B cell (primary cell): Measurements from ENCODE around the gene OIT3. TPM values are rescaled to one million over a fixed set of nuclear protein-coding genes. Genes with fewer than 3 reads are reported as not detected.

Experiments
- ATAC-seq: fragments of 200-7000 bp; cut with Tn5 transposase; one replicate; pipeline ENCODE4 v1.10.0; 2021; ENCODE audit warnings: low read depth, mild to moderate bottlenecking, moderate number of reproducible peaks, moderate library complexity
- CTCF ChIA-PET: fragments of 350-600 bp; sonication (Branson Sonifier 250); formaldehyde crosslinking; loops from one replicate; lab custom pipeline; 2021; ENCODE audit warnings: antibody characterized with exemption, inconsistent platforms; lab: Charles Lee
- POLR2A ChIA-PET: fragments of 350-600 bp; sonication (Branson Sonifier 250); formaldehyde crosslinking; loops from one replicate; lab custom pipeline; 2021; ENCODE audit warnings: antibody characterized with exemption; lab: Charles Lee
- DNase-seq: peaks from one replicate; pipeline ENCODE4 v3.0.0; 2013
- H2AFZ ChIP-seq: 2 replicates; pipeline ENCODE4 v1.6.1; 2012; ENCODE audit warnings: mild to moderate bottlenecking, low read depth, low read length; ENCODE audit not compliant: insufficient read depth, poor library complexity, severe bottlenecking
- H3K27ac ChIP-seq, 2 donors: 1 replicate in 1 of 2; 2 replicates in 1 of 2; pipeline ENCODE4 v1.5.1; 2012 to 2013; ENCODE audit warnings: low read length in 2 of 2, mild to moderate bottlenecking in 2 of 2, moderate library complexity in 1 of 2
- H3K27me3 ChIP-seq, 4 experiments: fragments of 200-600 bp in 1 of 4; sonication (generic) in 1 of 4; replicated peaks in 1 of 4; 1 replicate in 2 of 4; 2 replicates in 2 of 4; pipeline versions ENCODE4 v1.6.1 to v1.7.0; 2013 to 2016; ENCODE audit warnings: low read length in 3 of 4, mild to moderate bottlenecking in 2 of 4, mixed read lengths in 1 of 4, moderate library complexity in 1 of 4; ENCODE audit not compliant: insufficient read depth in 4 of 4, control insufficient read depth in 3 of 4; ENCODE audit errors: control extremely low read depth in 1 of 4
- H3K36me3 ChIP-seq, 2 experiments: replicated peaks in 1 of 2; 1 replicate in 1 of 2; 2 replicates in 1 of 2; pipeline versions ENCODE4 v1.6.1 to v1.7.1; 2013; ENCODE audit warnings: low read length in 1 of 2; ENCODE audit not compliant: insufficient read depth in 2 of 2, control insufficient read depth in 1 of 2; ENCODE audit errors: control extremely low read depth in 1 of 2, extremely low read depth in 1 of 2
- H3K4me1 ChIP-seq, 2 donors: fragments of 200-600 bp in 1 of 2; sonication (generic) in 1 of 2; 1 replicate in 1 of 2; 2 replicates in 1 of 2; pipeline versions ENCODE4 v1.5.1 to v1.6.1; 2013 to 2017; ENCODE audit warnings: low read length in 2 of 2; ENCODE audit not compliant: control insufficient read depth in 2 of 2, insufficient read depth in 2 of 2
- H3K4me2 ChIP-seq: replicated peaks from 2 replicates; pipeline ENCODE3; 2012; ENCODE audit warnings: mild to moderate bottlenecking, low read depth, low read length; ENCODE audit not compliant: poor library complexity, severe bottlenecking
- H3K4me3 ChIP-seq, 5 experiments: fragments of 200-600 bp in 1 of 5; sonication (generic) in 1 of 5; 1 replicate in 3 of 5; 2 replicates in 2 of 5; pipeline versions ENCODE4 v1.5.1 to v1.7.0; 2011 to 2016; ENCODE audit warnings: low read length in 4 of 5, mild to moderate bottlenecking in 4 of 5, low read depth in 2 of 5, control low read depth in 1 of 5, moderate library complexity in 1 of 5; ENCODE audit not compliant: insufficient read depth in 1 of 5; ENCODE audit errors: control extremely low read depth in 1 of 5, extremely low read depth in 1 of 5
- H3K79me2 ChIP-seq: fragments of 200-600 bp; sonication (generic); one replicate; pipeline ENCODE4 v1.6.0; 2016; ENCODE audit warnings: low read length; ENCODE audit not compliant: control insufficient read depth, insufficient read depth
- H3K9ac ChIP-seq: fragments of 200-600 bp; sonication (generic); 2 replicates; pipeline ENCODE4 v1.6.1; 2017; ENCODE audit warnings: mild to moderate bottlenecking, low read length, moderate library complexity
- H3K9me3 ChIP-seq, 3 donors: one replicate each; pipeline versions ENCODE4 v1.6.1 to v1.7.1; 2013; ENCODE audit warnings: low read length in 2 of 3; ENCODE audit not compliant: control insufficient read depth in 2 of 3, insufficient read depth in 1 of 3; ENCODE audit errors: control extremely low read depth in 1 of 3
- H4K20me1 ChIP-seq: 2 replicates; pipeline ENCODE4 v1.6.0; 2012; ENCODE audit warnings: mild to moderate bottlenecking, low read length; ENCODE audit not compliant: insufficient read depth, control insufficient read depth, poor library complexity, severe bottlenecking
- H3K27ac Mint-ChIP-seq: one replicate; pipeline ENCODE4 v1.8.0; 2021; ENCODE audit warnings: mixed read lengths
- H3K27me3 Mint-ChIP-seq: one replicate; pipeline ENCODE4 v1.8.0; 2021; ENCODE audit warnings: mixed read lengths
- H3K4me1 Mint-ChIP-seq: one replicate; pipeline ENCODE4 v1.8.0; 2021; ENCODE audit warnings: mixed read lengths
- H3K4me3 Mint-ChIP-seq: one replicate; pipeline ENCODE4 v1.8.0; 2021; ENCODE audit warnings: mixed read lengths
- H3K9me3 Mint-ChIP-seq: one replicate; pipeline ENCODE4 v1.8.0; 2022; ENCODE audit warnings: mixed read lengths; ENCODE audit not compliant: insufficient read depth
- CTCF ChIP-seq: fragments of 200-600 bp; IDR thresholded peaks from one replicate; pipeline ENCODE4 v1.8.0; 2022; ENCODE audit warnings: antibody characterized with exemption, mild to moderate bottlenecking
- EZH2 ChIP-seq: IDR thresholded peaks from 2 replicates; pipeline ENCODE4 v1.6.1; 2012; ENCODE audit warnings: borderline replicate concordance, low read depth, mild to moderate bottlenecking, moderate library complexity, low read length; ENCODE audit not compliant: insufficient read depth, poor library complexity, severe bottlenecking
- WGBS: methylation state at CpG from one replicate; pipeline ENCODE4 v1.1.5; 2013; ENCODE audit warnings: missing lambda C conversion rate; ENCODE audit not compliant: insufficient coverage; 5-methylcytosine and 5-hydroxymethylcytosine counted together
- intact Hi-C: fragments of 100-400 bp; cut with micrococcal nuclease; formaldehyde crosslinking; loops from one replicate; pipeline ENCODE4 v1.10.0; 2022
- polyA plus RNA-seq: library from polyadenylated mRNA; depleted of rRNA; stranded (reverse); fragments of >200 nt; gene quantifications from 2 replicates; pipeline ENCODE4 v1.2.3, GENCODE V29; 2012
- total RNA-seq, 2 donors: library from RNA; stranded (reverse); fragments of 120-200 nt in 1 of 2; gene quantifications; 1 replicate in 1 of 2; 2 replicates in 1 of 2; pipeline versions ENCODE4 v1.2.3 to v1.2.4, GENCODE V29; 2013 to 2022

OIT3 gene
- total and polyA plus RNA-seq, 2 donors (not counting 1 experiment from before 2014, with no cell fraction given) = 0.04 TPM; not detected in 1

GRCh38 chr10:72847681-72848080 lies 45.9 kb upstream of the OIT3 start:
- no peaks in the 10 kb centered on the region for H3K4me1 ChIP-seq
- H3K4me3 ChIP-seq = no peak overlapping the region
- intact Hi-C loops = no loop called here
- H3K9ac ChIP-seq = no peak overlapping the region
- DNase-seq (no peak), ATAC-seq (no peak)
- no peak overlapping the region for H2AFZ ChIP-seq
- Mint-ChIP-seq H3K27ac (no peak overlapping the region), H3K27me3 (no peaks in the 10 kb centered on the region), H3K4me3 (no peak overlapping the region), H3K9me3 (no peaks in the 10 kb centered on the region), H3K4me1 (no peaks in the 10 kb centered on the region)
- H3K9me3 ChIP-seq = peaks cover 2 to 6% (median 3%) of the 10 kb centered on the region in 3 donors
- no peak overlapping the region for H3K4me2 ChIP-seq
- TF ChIP-seq CTCF (no peak), EZH2 (no peak)
- ChIA-PET CTCF (no interaction called here), POLR2A (no interaction called here)
- no peaks in the 10 kb centered on the region for H3K27me3 ChIP-seq
- no peaks in the 10 kb centered on the region for H3K79me2 ChIP-seq
- H3K36me3 ChIP-seq = no peaks in the 10 kb centered on the region
- no peaks in the 10 kb centered on the region for H4K20me1 ChIP-seq
- WGBS = 100% methylated on average over 1 of the region's 2 CpGs
- no peak overlapping the region for H3K27ac ChIP-seq

DNA sequence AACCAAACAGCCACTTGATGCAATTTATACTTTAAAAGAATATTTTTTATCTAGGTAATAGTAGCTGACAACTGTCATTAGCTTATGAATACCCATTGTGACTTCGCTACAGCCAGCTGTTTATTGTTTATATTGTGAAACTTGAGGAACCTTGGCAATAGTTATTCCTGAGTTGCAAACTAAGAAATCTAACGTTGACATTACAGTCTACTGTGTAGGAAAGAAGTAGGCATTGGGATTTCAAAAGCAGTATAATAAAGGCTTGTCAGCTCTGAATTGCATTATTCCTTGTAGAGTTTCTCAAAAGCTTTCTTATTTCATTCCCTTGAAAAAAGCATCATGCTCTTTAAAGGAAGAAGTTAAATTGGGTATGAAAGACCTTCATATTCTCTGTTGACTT lies 42.7 kb upstream of the OIT3 start:
- no peak overlapping the region for H3K4me3 Mint-ChIP-seq
- intact Hi-C loops = no loop called here
- Histone ChIP-seq H3K27ac (no peak overlapping the region), H3K4me1 (no peaks in the 10 kb centered on the region), H3K4me2 (no peak overlapping the region), H3K4me3 (no peak overlapping the region), H3K9ac (no peak overlapping the region), H3K79me2 (no peaks in the 10 kb centered on the region), H3K27me3 (no peaks in the 10 kb centered on the region), H2AFZ (no peak overlapping the region), H4K20me1 (no peaks in the 10 kb centered on the region), H3K9me3 (peaks cover 2 to 6% (median 3%) of the 10 kb centered on the region in 3 donors), H3K36me3 (no peaks in the 10 kb centered on the region)
- WGBS = 100% methylated on average over 2 of the region's 2 CpGs
- H3K9me3 Mint-ChIP-seq = no peaks in the 10 kb centered on the region
- ChIA-PET CTCF (interaction anchor here (1.2 kb wide), 1 partner anchor 17 kb away, joined by 3 read pairs; no protein-coding TSS in a partner anchor), POLR2A (no interaction called here)
- ATAC-seq (no peak), DNase-seq (no peak)
- no peaks in the 10 kb centered on the region for H3K4me1 Mint-ChIP-seq
- H3K27me3 Mint-ChIP-seq = no peaks in the 10 kb centered on the region
- no peak for TF ChIP-seq CTCF
- no peak for TF ChIP-seq EZH2
- no peak overlapping the region for H3K27ac Mint-ChIP-seq
